ENCODE results near the gene CD300H.

The CD300H gene

GRCh38 chr17:74567397-74567796 is at the start of gene CD300H:
TSS of gene CD300H (minus strand) at chr17:74567509.
- Histone ChIP-seq H3K27ac (ENCODE audit: low read depth, low read length) (no peak within 1 kb of the TSS), H3K4me3 (ENCODE audit: low read length) (no peak within 1 kb of the TSS), H3K9ac (ENCODE audit: low read length) (no peak within 1 kb of the TSS), H3K36me3 (ENCODE audit: control insufficient read depth, insufficient read depth, low read length) (no peaks in the 10 kb centered on the region), H3K4me1 (ENCODE audit: control insufficient read depth, insufficient read depth, low read length) (no peaks in the 10 kb centered on the region), H3K27me3 (ENCODE audit: control insufficient read depth, insufficient read depth, low read length) (peaks cover 3% of the 10 kb centered on the region)

- no peak overlapping the region for H3K4me3 ChIP-seq (ENCODE audit: low read length)
- H3K9ac ChIP-seq (ENCODE audit: low read length) = no peak overlapping the region
- no peaks in the 10 kb centered on the region for H3K27me3 ChIP-seq (ENCODE audit: control insufficient read depth, insufficient read depth, low read length)
- no peaks in the 10 kb centered on the region for H3K4me1 ChIP-seq (ENCODE audit: control insufficient read depth, insufficient read depth, low read length)
- H3K36me3 ChIP-seq (ENCODE audit: control insufficient read depth, insufficient read depth, low read length) = no peaks in the 10 kb centered on the region
- no peak overlapping the region for H3K27ac ChIP-seq (ENCODE audit: low read depth, low read length)
Measured at GRCh38 chr17:74616696-74617095, 49.4 kb upstream of the CD300H start.

- Histone ChIP-seq H3K4me1 (ENCODE audit: control insufficient read depth, insufficient read depth, low read length) (no peaks in the 10 kb centered on the region), H3K9ac (ENCODE audit: low read length) (no peak overlapping the region), H3K27ac (ENCODE audit: low read depth, low read length) (no peak overlapping the region), H3K36me3 (ENCODE audit: control insufficient read depth, insufficient read depth, low read length) (no peaks in the 10 kb centered on the region), H3K27me3 (ENCODE audit: control insufficient read depth, insufficient read depth, low read length) (no peaks in the 10 kb centered on the region), H3K4me3 (ENCODE audit: low read length) (no peak overlapping the region)
Measured at GRCh38 chr17:74612046-74612445, 44.7 kb upstream of the CD300H start.

- Histone ChIP-seq H3K27me3 (ENCODE audit: control insufficient read depth, insufficient read depth, low read length) (no peaks in the 10 kb centered on the region), H3K4me3 (ENCODE audit: low read length) (no peak overlapping the region), H3K9ac (ENCODE audit: low read length) (no peak overlapping the region), H3K27ac (ENCODE audit: low read depth, low read length) (no peak overlapping the region), H3K36me3 (ENCODE audit: control insufficient read depth, insufficient read depth, low read length) (no peaks in the 10 kb centered on the region), H3K4me1 (ENCODE audit: control insufficient read depth, insufficient read depth, low read length) (peaks cover under 1% of the 10 kb centered on the region)
Measured at GRCh38 chr17:74610108-74610507, 42.8 kb upstream of the CD300H start.

- Histone ChIP-seq H3K4me3 (ENCODE audit: low read length) (no peak overlapping the region), H3K4me1 (ENCODE audit: control insufficient read depth, insufficient read depth, low read length) (peaks cover 6% of the 10 kb centered on the region), H3K9ac (ENCODE audit: low read length) (no peak overlapping the region), H3K27me3 (ENCODE audit: control insufficient read depth, insufficient read depth, low read length) (no peaks in the 10 kb centered on the region), H3K36me3 (ENCODE audit: control insufficient read depth, insufficient read depth, low read length) (no peaks in the 10 kb centered on the region), H3K27ac (ENCODE audit: low read depth, low read length) (no peak overlapping the region)
Measured at GRCh38 chr17:74608511-74608910, 41.2 kb upstream of the CD300H start.

GRCh38 chr17:74607221-74607620 is 39.9 kb upstream of the CD300H start:
- H3K4me1 ChIP-seq (ENCODE audit: control insufficient read depth, insufficient read depth, low read length) = peaks cover 6% of the 10 kb centered on the region

GRCh38 chr17:74606050-74606449 is 38.7 kb upstream of the CD300H start:
- no peak overlapping the region for H3K9ac ChIP-seq (ENCODE audit: low read length)
- no peaks in the 10 kb centered on the region for H3K27me3 ChIP-seq (ENCODE audit: control insufficient read depth, insufficient read depth, low read length)
- H3K27ac ChIP-seq (ENCODE audit: low read depth, low read length) = no peak overlapping the region
- H3K36me3 ChIP-seq (ENCODE audit: control insufficient read depth, insufficient read depth, low read length) = no peaks in the 10 kb centered on the region
- peaks cover 6% of the 10 kb centered on the region for H3K4me1 ChIP-seq (ENCODE audit: control insufficient read depth, insufficient read depth, low read length)
- no peak overlapping the region for H3K4me3 ChIP-seq (ENCODE audit: low read length)

More at GRCh38 chr17:74607221-74607620, 39.9 kb upstream of the CD300H start:
- Histone ChIP-seq H3K27me3 (ENCODE audit: control insufficient read depth, insufficient read depth, low read length) (no peaks in the 10 kb centered on the region), H3K36me3 (ENCODE audit: control insufficient read depth, insufficient read depth, low read length) (no peaks in the 10 kb centered on the region), H3K4me3 (ENCODE audit: low read length) (no peak overlapping the region), H3K9ac (ENCODE audit: low read length) (no peak overlapping the region), H3K27ac (ENCODE audit: low read depth, low read length) (no peak overlapping the region)

GRCh38 chr17:74605361-74605760 is 38.1 kb upstream of the CD300H start:
- peak overlapping the region; percentile 75 for H3K27ac ChIP-seq (ENCODE audit: low read depth, low read length)
- H3K4me1 ChIP-seq (ENCODE audit: control insufficient read depth, insufficient read depth, low read length) = peaks cover 6% of the 10 kb centered on the region
- no peak overlapping the region for H3K4me3 ChIP-seq (ENCODE audit: low read length)
- H3K9ac ChIP-seq (ENCODE audit: low read length) = no peak overlapping the region
- no peaks in the 10 kb centered on the region for H3K27me3 ChIP-seq (ENCODE audit: control insufficient read depth, insufficient read depth, low read length)
- no peaks in the 10 kb centered on the region for H3K36me3 ChIP-seq (ENCODE audit: control insufficient read depth, insufficient read depth, low read length)

GRCh38 chr17:74604761-74605160 is 37.5 kb upstream of the CD300H start:
- Histone ChIP-seq H3K4me1 (ENCODE audit: control insufficient read depth, insufficient read depth, low read length) (peaks cover 6% of the 10 kb centered on the region), H3K27me3 (ENCODE audit: control insufficient read depth, insufficient read depth, low read length) (no peaks in the 10 kb centered on the region)

GRCh38 chr17:74604200-74604599 is 36.9 kb upstream of the CD300H start:
- H3K4me3 ChIP-seq (ENCODE audit: low read length) = no peak overlapping the region
- no peaks in the 10 kb centered on the region for H3K36me3 ChIP-seq (ENCODE audit: control insufficient read depth, insufficient read depth, low read length)
- H3K27me3 ChIP-seq (ENCODE audit: control insufficient read depth, insufficient read depth, low read length) = peaks cover 2% of the 10 kb centered on the region
- no peak overlapping the region for H3K27ac ChIP-seq (ENCODE audit: low read depth, low read length)
- H3K9ac ChIP-seq (ENCODE audit: low read length) = no peak overlapping the region
- peaks cover 6% of the 10 kb centered on the region for H3K4me1 ChIP-seq (ENCODE audit: control insufficient read depth, insufficient read depth, low read length)

More at GRCh38 chr17:74604761-74605160, 37.5 kb upstream of the CD300H start:
- no peaks in the 10 kb centered on the region for H3K36me3 ChIP-seq (ENCODE audit: control insufficient read depth, insufficient read depth, low read length)
- H3K9ac ChIP-seq (ENCODE audit: low read length) = no peak overlapping the region
- H3K27ac ChIP-seq (ENCODE audit: low read depth, low read length) = peak overlapping the region; percentile 75
- no peak overlapping the region for H3K4me3 ChIP-seq (ENCODE audit: low read length)

- no peak overlapping the region for H3K27ac ChIP-seq (ENCODE audit: low read depth, low read length)
- no peaks in the 10 kb centered on the region for H3K36me3 ChIP-seq (ENCODE audit: control insufficient read depth, insufficient read depth, low read length)
- peaks cover 6% of the 10 kb centered on the region for H3K27me3 ChIP-seq (ENCODE audit: control insufficient read depth, insufficient read depth, low read length)
- H3K4me1 ChIP-seq (ENCODE audit: control insufficient read depth, insufficient read depth, low read length) = peaks cover 6% of the 10 kb centered on the region
- no peak overlapping the region for H3K9ac ChIP-seq (ENCODE audit: low read length)
- H3K4me3 ChIP-seq (ENCODE audit: low read length) = no peak overlapping the region
Measured at GRCh38 chr17:74603746-74604145, 36.4 kb upstream of the CD300H start.

- Histone ChIP-seq H3K9ac (ENCODE audit: low read length) (no peak overlapping the region), H3K36me3 (ENCODE audit: control insufficient read depth, insufficient read depth, low read length) (no peaks in the 10 kb centered on the region), H3K27me3 (ENCODE audit: control insufficient read depth, insufficient read depth, low read length) (peaks cover 6% of the 10 kb centered on the region), H3K4me1 (ENCODE audit: control insufficient read depth, insufficient read depth, low read length) (peaks cover 6% of the 10 kb centered on the region), H3K4me3 (ENCODE audit: low read length) (no peak overlapping the region), H3K27ac (ENCODE audit: low read depth, low read length) (no peak overlapping the region)
Measured at GRCh38 chr17:74603037-74603635, 35.8 kb upstream of the CD300H start.

GRCh38 chr17:74601944-74602572 is 34.7 kb upstream of the CD300H start:
- peaks cover 6% of the 10 kb centered on the region for H3K4me1 ChIP-seq (ENCODE audit: control insufficient read depth, insufficient read depth, low read length)
- peaks cover 6% of the 10 kb centered on the region for H3K27me3 ChIP-seq (ENCODE audit: control insufficient read depth, insufficient read depth, low read length)
- H3K4me3 ChIP-seq (ENCODE audit: low read length) = no peak overlapping the region
- H3K9ac ChIP-seq (ENCODE audit: low read length) = no peak overlapping the region
- H3K36me3 ChIP-seq (ENCODE audit: control insufficient read depth, insufficient read depth, low read length) = no peaks in the 10 kb centered on the region
- no peak overlapping the region for H3K27ac ChIP-seq (ENCODE audit: low read depth, low read length)
